GM21360 (cell line): Measurements from ENCODE around the gene CBFA2T2.

Experiments used
- ATAC-seq: cut with Tn5 transposase; IDR thresholded peaks from one replicate; pipeline ENCODE4 v1.9.1; 2021; ENCODE audit warnings: mild to moderate bottlenecking, moderate library complexity; ENCODE audit not compliant: unreplicated experiment

CBFA2T2 gene

DNA sequence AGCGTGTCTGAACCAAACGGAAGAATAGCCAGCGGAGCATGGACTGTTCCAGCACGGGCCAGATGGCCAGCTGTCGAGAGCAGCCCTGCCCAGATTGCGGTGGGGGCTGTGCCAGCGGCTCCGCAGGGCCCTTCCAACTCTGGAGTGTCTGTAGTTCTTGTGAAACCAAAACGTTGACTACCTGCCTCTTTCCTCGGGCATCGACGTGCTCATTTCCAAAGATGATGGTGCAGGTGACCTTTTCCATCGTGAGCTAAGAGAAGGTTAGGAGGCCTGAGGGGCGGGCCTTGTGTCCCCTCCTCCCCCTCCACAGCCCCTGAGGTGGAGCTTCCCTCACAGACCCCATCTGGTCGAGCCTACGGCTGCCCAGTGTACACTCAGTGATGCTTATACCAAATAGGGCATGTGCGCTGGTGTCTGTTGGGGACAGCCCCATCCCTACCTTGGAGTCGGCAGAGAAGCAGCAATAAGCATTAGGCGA is 159.3 kb downstream of the CBFA2T2 start:
- no peak for ATAC-seq

DNA sequence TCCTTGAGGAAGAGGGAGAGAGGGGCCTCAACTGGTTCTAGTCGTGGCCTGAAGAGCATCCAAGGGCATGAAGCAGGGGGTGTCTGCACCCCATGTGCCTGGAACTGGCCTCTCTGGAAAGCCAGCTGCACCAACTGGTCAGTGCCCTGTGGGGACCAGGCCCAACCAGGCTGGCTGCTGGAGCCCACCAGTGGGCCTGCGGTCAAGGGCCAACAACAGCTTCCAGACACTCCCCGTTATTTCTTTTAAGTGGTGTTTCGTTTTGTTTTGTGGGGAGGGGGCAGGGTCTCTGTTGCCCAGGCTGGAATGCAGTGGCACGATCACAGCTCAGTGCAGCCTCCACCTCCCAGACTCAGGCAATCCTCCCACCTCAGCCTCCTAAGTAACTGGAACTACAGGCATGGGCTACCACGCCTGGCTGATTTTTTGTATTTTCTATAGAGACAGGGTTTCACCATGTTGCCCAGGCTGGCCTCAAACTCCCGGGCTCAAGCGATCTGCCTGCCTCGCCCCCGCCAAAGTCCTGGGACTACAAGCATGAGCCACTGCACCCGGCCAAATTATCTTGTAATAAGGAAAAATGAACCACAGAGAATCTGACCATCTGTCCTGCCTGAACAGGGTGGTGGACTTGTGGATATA is 160.3 kb downstream of the CBFA2T2 start:
- ATAC-seq = no peak

GRCh38 chr20:33650753-33651561 is 161.1 kb downstream of the CBFA2T2 start:
- no peak for ATAC-seq

DNA sequence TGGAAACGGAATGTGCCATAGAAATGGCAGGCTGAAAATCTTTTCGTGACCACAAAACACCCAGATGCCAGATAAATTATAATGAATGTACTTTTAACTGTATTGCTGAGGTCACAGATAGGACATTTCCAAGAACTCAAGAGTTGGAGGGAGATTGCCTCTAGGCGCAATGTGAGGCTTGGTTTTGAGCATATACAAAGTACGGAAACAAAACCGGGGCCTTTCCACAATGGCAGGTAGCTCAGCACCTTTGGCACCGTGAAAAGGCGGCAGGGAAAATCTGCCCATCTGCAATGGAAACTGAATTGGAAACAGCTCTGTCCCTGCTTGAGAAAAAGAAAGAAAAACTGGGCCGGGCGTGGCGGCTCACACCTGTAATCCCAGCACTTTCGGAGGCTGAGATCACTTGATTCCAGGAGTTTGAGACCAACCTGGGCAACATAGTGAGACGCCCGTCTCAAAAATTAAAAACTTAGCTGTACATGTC is 161.7 kb downstream of the CBFA2T2 start:
- ATAC-seq = no peak

GRCh38 chr20:33653218-33653899 is 163.5 kb downstream of the CBFA2T2 start:
- no peak for ATAC-seq

DNA sequence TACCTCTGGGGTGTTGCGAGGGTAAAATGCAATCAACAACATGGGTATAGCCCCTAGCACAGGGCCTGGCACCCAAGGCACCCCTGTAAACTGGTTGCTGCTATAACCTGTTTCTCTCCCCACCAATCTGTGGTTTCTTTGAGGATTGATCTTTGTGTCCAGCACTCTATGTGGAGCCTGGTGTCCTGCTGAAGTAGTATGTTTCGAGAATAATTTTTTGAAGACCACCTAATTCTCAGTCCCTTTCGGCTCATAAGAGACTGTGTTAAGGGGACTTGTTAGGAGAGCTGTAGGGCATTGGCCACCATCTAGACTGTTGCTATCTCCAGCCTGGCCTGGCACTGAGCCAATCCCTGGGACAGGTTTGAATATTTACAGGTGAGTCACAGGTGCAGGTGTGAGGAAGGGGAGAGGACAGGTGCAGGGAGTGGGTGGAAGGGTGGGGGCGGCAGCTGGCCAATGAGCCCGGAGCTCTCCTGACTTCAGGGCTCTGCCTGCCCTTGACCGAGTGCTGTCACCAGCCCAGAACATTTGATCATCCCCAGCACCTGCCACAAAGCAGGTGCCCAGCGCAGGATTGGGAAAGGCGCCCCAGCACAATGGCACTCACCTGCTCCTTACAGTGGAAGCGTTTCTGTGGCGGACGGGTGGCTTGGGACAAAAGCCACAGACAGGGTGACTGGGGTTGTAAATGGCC is 164.2 kb downstream of the CBFA2T2 start:
- no peak for ATAC-seq

DNA sequence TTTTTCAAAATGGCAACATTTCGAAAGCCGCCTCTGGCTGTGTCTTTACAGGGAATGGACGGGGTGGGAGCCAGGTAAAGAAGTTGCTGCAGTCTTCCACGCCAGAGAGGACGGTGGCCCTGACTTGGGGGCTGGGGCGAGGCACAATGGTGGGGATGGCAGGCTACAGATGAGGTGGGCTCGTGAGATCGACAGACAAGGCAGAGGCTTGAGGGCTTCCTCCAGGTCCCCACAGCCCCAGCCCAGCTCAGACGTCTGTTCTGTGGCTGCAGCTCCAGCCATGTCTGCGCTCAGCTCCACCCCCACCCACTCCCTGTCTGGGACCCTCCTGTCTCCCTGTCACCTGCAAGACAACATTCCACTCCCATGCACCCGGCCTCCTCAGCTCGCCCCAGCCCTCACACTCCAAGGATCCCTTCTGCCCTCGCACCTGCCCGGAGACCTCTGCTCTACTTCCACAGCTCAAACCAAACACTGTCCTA is 164.8 kb downstream of the CBFA2T2 start:
- no peak for ATAC-seq

DNA sequence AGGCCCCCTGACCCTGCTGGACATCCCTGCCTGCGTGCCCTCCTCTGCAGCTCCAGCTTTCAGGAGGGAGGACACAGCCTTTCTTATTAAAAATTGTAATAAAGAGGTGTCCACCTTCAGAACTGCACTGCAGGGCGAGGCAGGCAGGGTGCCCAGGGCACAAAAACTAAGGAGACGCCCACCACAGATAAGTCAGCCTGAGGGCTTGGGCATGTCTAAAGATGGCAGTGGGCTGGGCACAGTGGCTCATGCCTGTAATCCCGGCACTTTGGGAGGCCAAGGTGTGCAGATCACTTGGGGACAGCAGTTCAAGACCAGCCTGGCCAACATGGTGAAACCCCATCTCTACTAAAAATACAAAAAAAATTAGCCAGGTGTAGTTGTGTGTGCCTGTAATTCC is 165.3 kb downstream of the CBFA2T2 start:
- no peak for ATAC-seq

DNA sequence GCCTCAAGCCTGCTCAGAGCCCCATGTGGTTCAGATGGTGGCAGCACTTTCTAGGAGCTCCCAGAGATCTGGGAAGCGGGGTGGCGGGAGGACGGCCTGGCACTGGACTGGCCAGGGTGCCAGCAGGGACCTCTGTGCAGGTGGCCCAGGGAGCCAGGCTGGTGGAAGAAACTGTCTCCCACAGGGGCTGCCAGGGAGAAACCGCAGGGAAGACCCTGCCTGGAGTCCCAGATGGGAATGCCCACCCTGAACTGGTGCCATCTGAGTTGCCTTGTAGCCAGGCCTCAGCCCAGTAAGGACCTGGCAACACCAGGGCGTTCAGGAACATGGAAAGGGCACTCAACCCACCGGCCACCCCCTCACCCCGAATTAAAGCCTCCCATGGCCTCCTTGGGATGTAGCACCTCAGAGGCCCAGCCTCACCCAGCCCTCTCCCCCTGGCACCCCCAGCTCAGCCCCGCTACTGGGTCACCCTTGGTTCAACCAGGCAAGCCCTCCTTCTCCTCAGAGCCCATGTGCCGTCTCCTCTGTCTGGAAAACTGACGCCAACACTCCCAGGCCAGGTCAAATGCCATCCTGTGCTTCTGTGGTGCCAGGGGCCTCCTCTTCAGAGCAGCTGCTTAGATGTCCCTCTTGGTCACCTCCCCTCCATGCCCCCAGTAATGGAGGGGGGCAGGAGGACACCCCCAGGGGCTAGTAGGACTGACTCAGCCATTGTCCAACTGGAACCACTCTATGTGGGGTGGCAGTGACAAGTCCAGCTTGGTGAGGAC is 166.3 kb downstream of the CBFA2T2 start:
- ATAC-seq = no peak

GRCh38 chr20:33656783-33657703 is 167.1 kb downstream of the CBFA2T2 start:
- no peak for ATAC-seq

DNA sequence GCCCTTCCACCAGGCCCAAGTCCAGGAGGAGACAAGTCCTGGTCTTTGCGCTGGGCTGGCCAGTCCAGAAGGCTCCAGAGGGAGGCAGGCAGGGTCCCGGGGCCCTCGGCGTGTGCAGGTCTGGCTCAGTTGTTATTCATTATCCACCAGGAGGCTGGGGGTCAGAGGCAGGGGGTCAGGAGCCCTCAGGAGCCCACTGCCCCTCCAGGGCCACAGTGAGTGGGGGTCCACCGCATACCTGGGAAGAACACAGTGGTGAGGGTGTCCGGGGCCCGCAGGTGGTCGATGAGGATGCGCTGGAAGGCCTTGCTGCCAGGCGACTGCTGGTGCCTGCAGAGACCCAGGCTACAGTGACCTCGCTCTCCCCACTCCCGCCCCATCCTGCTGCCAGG is 167.8 kb downstream of the CBFA2T2 start:
- ATAC-seq = no peak

- ATAC-seq = no peak
Measured at GRCh38 chr20:33658510-33658909, 168.6 kb downstream of the CBFA2T2 start.

- no peak for ATAC-seq
Measured at GRCh38 chr20:33658929-33659328, 169.0 kb downstream of the CBFA2T2 start.

DNA sequence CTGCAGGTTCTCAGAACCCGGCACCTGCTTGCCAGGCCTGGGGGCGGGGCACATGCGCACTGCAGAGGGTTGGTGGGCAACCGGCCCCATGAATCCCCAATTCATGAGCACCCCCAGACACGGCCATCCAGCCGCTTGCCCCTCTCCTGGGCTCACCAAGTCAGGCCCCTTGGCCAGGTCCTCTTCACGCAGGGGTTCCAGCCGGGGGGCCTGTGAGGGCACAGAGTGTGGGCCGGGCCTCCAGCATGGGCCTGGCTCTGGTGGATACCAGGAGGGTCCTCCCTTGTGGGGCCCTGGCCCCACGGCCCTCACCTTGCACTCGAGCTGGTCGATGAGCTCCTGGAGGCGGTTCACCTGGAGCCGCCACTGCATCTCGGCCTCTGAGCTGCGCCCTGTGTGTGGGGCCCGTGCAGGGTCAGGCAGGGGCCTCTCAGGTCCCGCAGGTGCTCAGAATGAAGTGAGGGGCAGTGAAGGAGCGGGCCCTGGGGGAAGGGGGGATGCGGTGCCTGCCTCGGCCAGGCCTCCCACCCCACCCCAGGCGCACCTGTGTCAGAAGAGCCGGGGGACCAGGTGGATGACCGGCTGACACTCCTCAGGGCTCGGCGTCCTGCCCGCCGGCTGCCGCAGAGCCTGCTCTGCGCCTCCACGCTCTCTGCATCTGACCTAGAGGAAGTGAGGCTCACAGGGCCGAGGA is 169.6 kb downstream of the CBFA2T2 start:
- ATAC-seq = no peak

DNA sequence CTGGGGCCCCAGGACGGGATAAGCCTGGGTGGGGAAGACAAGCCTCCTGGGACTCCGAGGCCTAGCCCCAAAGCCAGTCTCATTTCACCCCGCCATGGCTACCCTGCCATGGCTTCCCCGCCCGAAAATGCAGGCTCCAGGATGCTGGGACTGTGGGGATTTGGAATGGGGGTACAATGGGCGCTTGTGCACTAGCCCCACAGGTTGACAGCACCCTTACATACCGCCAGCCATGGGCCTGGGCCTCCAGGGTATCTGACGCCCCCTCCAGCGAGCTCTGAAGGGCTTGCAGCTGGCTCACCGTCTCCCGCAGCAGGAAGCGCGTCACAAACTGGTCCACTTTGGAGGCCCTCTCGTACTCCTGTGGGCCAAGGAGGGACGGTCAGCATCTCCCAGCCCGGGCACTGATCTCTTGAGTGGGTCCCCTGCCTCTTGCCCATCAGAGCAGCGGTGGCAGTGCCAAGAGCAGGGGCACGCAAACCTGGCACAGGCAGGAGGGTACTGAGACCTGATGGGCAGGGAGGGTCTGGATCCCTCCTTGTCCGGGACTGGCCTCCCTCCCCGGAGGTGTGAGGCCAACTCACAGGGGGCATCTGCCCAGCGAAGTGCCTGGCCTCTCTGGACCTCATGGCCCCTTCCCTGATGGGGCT is 170.3 kb downstream of the CBFA2T2 start:
- ATAC-seq = no peak

GRCh38 chr20:33660685-33661058 is 170.8 kb downstream of the CBFA2T2 start:
- ATAC-seq = no peak

DNA sequence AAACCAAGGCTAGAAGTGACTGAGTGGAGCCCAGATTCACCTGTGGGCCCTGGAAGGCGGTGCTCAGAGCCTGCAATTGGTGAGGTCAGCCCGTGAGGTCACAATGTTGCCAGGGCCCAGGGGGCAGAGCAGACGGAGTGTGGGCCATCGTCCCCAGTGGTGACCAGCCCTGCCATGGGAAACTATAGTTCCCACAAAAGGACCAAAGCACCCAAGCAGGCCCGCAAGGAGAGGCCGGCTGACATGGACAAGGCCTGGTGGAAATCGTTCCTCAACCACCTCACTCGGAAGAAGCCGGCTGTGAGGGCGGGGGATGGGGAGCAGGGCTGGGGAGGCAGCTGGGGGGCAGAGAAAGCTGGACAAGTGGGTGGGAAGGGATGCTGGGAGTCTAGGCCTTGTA is 172.3 kb downstream of the CBFA2T2 start, which contains the start of gene C20orf144:
Gene C20orf144 (plus strand): TSS at position 156 of the 400 bp plus-strand sequence. CDS start 19 bp downstream, at position 175.
- no peak for ATAC-seq
